GM08714 (cell line): ENCODE measurements around the gene ITPKC.
A peak's percentile ranks its signal among the peaks of the same experiment; 100 is the strongest.
"Not testable (repeated sequence)": the region's sequence is repeated elsewhere in the genome, so short reads cannot be mapped to it uniquely, and the experiment has no call there.

Experiments
- H3K4me3 ChIP-seq: fragments of 200-500 bp; sonication (Bioruptor generic); 2 replicates; pipeline ENCODE4 v1.5.1; 2014; ENCODE audit warnings: mild to moderate bottlenecking, low read length, inconsistent platforms
- ZNF274 ChIP-seq: IDR thresholded peaks from 2 replicates; pipeline ENCODE4 v1.6.1; 2012; ENCODE audit warnings: mild to moderate bottlenecking, low read depth, low read length

Gene ITPKC

DNA sequence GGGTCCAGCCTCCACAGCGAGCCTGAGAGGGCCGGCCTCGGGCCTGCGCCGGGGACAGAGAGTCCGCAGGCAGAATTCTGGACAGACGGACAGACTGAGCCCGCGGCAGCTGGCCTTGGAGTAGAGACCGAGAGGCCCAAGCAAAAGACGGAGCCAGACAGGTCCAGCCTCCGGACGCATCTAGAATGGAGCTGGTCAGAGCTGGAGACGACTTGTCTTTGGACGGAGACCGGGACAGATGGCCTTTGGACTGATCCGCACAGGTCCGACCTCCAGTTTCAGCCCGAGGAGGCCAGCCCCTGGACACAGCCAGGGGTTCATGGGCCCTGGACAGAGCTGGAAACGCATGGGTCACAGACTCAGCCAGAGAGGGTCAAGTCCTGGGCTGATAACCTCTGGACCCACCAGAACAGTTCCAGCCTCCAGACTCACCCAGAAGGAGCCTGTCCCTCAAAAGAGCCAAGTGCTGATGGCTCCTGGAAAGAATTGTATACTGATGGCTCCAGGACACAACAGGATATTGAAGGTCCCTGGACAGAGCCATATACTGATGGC, 490 bp downstream of the ITPKC start:
- TF ChIP-seq ZNF274 = no peak
- H3K4me3 ChIP-seq = peak overlapping the region; percentile 64

DNA sequence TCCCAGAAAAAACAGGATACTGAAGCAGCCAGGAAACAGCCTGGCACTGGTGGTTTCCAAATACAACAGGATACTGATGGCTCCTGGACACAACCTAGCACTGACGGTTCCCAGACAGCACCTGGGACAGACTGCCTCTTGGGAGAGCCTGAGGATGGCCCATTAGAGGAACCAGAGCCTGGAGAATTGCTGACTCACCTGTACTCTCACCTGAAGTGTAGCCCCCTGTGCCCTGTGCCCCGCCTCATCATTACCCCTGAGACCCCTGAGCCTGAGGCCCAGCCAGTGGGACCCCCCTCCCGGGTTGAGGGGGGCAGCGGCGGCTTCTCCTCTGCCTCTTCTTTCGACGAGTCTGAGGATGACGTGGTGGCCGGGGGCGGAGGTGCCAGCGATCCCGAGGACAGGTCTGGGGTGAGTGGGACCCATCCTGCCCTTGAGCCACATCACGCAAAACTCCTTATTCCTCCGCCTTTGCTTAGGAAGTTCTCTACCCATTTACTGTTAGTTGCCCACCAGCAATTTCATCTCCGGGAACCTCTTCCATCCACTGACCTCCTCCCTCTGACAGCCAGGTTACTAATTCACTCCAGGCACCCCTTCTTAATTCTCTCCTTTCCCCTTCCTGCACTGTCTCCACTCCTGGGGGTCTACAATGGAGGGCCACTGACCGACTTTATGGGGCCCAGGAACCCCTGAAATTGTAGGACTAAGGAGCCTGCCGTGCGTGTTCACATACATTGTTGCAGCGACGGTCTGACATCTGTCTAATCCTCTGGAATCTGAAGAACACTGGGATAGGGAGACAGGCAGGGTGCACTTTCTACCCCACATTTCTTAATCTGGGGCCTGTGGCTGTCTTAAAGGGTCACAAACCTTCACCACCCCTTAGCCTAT, 1.2 kb downstream of the ITPKC start:
- H3K4me3 ChIP-seq = peak overlapping the region; percentile 64
- no peak for TF ChIP-seq ZNF274

DNA sequence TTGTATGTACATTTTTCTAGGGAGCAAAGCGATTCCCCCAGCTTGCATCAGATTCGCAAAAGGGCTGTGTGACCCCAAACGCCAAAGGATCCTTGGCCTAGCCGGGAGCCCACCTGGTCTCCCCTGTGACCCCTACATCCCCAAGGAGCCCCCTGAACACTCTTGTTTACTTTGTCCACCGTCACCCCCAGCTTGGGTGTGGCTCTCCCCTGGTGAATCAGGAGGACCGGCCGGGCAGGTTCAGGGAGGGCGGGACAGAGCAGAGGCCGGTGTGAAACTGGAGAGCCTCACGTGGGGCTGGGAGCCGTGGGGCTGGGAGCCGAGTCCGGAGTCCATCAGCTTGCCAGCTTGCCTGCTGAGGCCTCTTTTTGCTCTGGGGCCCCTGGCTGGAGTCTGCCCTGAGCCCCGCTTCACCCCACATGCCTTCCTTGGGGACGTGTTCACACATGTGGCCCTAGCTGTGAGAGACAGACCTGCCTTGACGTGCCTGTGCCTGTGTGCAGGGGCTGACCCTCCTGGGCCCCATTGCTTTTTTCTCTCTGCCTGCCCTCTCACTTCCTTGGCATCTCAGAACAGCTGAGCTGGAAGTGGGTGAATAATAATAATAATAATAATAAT, 2.0 kb downstream of the ITPKC start:
- TF ChIP-seq ZNF274 = no peak
- H3K4me3 ChIP-seq = peak overlapping the region; percentile 64

DNA sequence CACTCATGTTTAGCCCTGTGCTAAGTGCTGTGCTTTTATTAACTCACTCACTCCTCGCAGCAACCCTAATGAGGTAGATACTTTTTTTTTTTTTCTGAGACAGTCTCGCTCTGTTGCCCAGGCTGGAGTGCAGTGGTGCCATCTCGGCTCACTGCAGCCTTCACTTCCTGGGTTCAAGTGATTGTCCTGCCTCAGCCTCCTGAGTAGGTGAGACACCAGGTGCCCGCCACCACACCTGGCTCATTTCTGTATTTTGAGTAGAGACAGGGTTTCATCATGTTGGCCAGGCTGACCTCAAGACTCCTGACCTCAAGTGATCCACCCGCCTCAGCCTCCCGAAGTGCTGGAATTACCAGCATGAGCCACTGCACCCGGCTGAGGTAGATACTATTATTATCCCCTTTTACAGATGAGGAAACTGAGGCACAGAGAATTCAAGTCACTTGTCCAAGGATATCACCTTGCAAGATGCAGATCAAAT, 2.5 kb downstream of the ITPKC start:
- H3K4me3 ChIP-seq = peak overlapping the region; percentile 64; the same call in 1 of the 2 replicates

DNA sequence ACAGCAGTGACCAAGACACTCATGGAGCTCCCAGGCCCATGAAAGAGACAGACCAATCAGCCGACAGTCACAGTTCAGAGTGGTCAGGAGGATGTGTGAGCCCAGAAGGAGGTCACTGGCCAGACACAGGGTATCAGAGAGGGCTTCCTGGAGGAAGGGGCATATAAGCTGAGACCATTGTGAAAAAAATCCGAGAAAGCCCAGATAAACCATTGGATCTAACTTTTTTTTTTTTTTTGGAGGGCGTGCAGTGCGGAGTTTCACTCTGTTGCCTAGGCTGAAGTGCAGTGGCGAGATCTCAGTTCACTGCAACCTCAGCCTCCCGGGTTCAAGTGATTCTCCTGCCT, 4.2 kb downstream of the ITPKC start:
- TF ChIP-seq ZNF274 = no peak
- H3K4me3 ChIP-seq = no peak overlapping the region

More for the DNA sequence above, 2.5 kb downstream of the ITPKC start:
- no peak for TF ChIP-seq ZNF274

DNA sequence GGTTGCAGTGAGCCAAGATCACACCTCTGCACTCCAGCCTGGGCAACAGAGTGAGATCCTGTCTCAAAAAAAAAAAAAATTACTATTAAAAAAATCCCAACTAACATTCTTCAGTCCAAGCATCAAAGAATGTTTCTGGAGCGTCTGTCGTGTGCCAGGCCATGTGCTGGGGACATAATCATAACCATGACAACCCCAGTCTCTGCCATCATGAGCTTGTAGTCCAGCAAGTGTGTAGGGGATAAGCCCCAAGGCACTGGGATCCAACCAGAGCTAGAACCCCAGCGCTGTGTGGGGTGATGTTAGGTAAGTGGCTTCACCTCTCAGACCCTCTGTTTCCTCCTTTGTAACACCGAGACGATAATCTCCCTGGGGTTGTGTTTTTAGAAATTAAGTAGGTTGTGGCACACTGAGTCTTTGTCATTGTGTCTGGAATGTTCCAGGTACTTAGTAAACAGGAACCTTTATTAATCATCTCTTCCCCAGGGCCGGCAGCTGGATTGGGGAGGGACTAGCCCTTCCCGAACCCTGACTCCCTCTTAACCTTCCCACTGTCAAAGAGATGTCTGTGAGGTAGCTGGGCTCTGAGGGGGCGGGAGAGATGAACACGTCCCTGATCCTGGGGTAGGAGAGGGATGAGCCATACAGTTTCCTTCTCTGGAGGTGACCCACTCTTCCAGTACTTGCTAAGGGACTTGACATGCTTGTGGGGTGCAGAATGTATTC, 5.2 kb downstream of the ITPKC start:
- no peak for TF ChIP-seq ZNF274
- no peak overlapping the region for H3K4me3 ChIP-seq

DNA sequence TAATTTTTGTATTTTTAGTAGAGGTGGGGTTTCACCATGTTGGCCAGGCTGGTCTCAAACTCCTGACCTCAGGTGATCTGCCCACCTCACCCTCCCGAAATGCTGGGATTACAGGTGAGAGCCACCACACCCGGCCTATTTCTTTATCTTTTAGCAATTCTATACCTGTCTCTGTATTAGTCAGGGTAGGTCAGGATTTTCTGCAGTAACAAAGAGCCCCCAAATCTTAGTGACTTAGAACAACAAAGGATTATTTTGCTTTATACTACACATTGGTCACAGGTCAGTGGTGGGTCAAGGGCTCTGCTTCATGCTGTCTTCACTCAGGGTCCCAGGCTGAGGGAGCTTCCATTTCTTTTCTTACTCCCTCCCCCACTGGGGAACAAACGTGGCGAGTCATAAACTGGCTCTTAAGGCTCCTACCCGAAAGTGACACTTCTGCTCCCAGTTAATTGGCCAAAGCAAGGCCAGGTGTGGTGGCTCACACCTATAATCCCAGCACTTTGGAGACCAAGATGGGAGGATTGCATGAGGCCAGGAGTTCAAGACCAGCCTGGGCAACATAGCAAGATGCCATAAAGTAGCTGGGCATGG, 6.8 kb downstream of the ITPKC start:
- H3K4me3 ChIP-seq = no peak overlapping the region
- TF ChIP-seq ZNF274 = no peak

DNA sequence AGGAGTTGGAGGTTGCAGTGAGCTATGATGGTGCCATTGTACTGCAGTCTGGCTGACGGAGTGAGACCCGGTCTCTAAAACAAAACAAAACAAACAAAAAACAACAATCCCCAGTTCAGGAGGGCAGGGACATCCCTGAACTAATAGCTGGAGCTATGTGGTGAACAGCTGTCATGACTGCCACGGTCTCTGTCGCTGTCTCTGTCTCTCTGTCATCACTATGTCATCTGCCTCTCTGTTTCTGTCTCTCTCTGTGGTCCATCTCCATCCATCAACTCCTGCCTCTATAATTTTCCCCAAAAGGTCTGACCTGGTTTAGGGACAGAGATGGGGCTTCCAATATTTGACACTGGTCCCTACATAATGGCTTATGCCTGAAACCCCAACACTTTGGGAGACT, 7.4 kb downstream of the ITPKC start:
- H3K4me3 ChIP-seq = no peak overlapping the region
- TF ChIP-seq ZNF274 = no peak

DNA sequence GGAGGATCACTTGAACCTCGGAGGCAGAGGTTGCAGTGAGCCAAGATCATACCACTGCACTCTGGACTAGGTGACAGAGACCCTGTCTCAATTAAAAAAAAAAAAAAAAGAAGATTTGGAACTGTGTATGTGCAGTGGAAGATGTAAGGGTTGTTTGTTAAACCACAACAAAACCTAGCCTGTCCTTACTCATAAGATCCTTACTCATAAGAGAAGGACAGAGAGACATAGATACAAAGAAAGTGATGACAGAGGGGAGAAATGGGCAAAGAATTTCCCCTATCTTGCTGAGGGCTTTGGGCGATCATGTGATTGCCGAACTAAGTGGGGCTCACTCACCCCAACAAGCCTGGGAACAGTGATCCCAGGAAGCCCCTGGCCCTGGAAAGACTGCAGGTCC, 7.9 kb downstream of the ITPKC start:
- no peak for TF ChIP-seq ZNF274
- H3K4me3 ChIP-seq = no peak overlapping the region

DNA sequence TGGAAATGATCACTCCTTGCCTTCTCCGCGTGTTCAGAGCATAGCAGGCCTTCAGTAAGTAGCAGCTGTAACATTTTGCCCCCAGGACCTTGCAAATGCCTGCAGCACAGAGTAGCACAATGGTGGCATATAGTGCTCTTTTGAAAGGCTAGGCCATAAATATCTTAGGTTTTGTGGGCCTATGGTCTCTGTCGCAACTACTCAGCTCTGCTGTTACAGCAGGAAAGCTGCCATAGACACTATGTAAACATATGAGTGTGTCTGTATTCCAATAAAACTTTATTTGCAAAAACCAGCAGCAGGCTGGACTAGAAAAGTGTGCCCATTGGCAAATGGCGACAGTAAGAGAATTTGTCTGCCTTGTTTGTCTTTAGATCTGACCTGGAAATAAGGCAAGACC, 9.4 kb downstream of the ITPKC start:
- TF ChIP-seq ZNF274 = no peak
- H3K4me3 ChIP-seq = no peak overlapping the region

DNA sequence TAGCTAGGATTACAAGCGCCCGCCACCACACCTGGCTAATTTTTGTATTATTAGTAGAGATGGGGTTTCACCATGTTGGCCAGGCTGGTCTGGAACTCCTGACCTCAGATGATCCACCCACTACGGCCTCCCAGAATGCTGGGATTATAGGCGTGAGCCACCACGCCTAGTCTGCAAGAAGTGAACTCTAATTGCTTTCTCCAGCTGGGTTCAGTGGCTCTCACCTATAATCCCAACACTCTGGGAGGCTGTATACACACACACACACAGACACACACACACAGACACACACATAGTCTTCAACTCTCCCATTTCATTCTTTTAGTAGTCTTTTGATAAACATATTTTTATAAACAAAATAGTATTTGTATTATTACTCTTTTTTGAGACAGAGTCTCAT, 13.2 kb downstream of the ITPKC start:
- H3K4me3 ChIP-seq = not testable (repeated sequence)

DNA sequence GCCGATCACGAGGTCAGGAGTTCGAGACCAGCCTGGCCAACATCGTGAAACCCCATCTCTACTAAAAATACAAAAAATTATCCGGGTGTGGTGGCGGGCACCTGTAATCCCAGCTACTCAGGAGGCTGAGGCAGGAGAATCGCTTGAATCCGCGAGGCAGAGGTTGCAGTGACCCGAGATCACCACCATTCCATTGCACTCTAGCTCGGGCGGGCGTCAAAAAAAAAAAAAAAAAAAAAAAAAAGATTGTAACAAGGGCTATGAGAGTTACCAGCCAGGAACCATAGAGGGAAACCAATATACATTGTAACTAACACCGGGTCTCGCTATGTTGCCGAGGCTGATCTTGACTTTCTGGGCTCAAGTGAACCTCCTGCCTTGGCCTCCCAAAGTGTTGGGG, 15.4 kb downstream of the ITPKC start:
- not testable (repeated sequence) for H3K4me3 ChIP-seq

DNA sequence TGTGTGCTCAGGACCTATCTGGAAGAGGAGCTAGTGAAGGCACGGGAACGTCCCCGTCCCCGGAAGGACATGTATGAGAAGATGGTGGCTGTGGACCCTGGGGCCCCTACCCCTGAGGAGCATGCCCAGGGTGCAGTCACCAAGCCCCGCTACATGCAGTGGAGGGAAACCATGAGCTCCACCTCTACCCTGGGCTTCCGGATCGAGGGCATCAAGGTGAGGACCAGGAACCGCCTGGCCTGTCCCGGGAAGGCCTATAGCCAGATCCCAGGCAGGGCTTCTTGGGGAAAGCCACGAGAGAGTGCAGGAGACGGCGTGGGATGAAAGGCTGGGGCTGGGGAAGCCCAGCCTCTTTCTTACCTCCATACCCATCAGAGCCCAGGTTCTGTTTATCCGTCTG, 16.2 kb downstream of the ITPKC start:
- no peak overlapping the region for H3K4me3 ChIP-seq
- no peak for TF ChIP-seq ZNF274

DNA sequence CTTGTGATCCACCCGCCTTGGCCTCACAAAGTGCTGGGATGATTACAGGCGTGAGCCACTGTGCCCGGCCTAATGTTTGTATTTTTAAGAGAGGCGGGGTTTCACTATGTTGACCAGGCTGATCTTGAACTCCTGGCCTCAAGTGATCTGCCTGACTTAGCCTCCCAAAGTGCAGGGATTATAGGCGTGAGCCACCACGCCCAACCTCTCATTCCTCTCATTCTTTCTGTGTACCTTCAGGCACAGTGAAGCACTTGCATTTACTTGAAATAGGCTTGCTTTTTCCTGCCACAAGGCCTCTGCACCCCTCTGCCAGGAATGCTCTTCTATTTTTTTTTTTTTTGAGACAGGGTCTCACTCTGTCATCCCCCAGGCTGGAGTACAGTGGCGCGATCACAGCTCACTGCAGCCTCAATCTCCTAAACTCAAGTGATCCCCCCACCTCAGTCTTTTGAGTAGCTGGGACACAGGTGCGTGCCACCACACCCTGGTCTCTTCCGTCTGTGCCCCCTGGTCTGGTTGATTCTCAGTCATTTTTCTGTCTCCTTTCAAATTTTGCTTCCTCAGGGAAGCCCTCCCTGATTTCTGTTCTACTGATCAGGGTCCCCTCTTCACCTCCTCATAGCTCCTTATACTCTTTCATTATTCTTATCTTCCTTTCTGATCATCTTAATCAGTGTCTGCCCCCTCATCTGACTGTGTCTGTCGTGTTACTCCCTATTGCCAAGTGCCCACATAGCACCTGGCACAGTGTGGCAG, 18.3 kb downstream of the ITPKC start:
- H3K4me3 ChIP-seq = no peak overlapping the region
- TF ChIP-seq ZNF274 = no peak
